ENCODE measurements around the gene HOXB5.

Gene HOXB5

DNA sequence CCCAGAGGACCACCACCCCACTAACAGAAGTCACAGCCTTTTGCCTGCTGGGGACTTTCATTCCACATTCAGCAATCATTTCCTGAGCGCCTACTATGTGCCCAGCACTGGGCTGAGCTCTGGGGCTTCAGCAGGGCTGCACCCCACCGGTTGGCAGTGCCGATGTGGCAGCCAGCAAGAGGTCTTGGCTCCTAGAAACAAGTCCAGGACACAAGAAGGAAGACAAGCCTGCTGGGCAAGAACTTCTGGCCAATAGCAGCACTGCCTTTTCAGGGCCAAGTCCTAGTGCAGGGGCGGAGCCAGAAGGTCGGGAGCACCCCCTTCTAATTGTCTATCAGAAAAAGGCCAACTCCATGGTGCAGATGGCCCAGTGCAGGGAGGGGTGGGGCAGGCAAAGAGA lies 45.6 kb upstream of the HOXB5 start:
- TF ChIP-seq, protein P1, sequence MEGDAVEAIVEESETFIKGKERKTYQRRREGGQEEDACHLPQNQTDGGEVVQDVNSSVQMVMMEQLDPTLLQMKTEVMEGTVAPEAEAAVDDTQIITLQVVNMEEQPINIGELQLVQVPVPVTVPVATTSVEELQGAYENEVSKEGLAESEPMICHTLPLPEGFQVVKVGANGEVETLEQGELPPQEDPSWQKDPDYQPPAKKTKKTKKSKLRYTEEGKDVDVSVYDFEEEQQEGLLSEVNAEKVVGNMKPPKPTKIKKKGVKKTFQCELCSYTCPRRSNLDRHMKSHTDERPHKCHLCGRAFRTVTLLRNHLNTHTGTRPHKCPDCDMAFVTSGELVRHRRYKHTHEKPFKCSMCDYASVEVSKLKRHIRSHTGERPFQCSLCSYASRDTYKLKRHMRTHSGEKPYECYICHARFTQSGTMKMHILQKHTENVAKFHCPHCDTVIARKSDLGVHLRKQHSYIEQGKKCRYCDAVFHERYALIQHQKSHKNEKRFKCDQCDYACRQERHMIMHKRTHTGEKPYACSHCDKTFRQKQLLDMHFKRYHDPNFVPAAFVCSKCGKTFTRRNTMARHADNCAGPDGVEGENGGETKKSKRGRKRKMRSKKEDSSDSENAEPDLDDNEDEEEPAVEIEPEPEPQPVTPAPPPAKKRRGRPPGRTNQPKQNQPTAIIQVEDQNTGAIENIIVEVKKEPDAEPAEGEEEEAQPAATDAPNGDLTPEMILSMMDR (conservative IDR thresholded peaks at IDR 0.05) = no peak
- H3K27ac ChIP-seq = no peak overlapping the region

DNA sequence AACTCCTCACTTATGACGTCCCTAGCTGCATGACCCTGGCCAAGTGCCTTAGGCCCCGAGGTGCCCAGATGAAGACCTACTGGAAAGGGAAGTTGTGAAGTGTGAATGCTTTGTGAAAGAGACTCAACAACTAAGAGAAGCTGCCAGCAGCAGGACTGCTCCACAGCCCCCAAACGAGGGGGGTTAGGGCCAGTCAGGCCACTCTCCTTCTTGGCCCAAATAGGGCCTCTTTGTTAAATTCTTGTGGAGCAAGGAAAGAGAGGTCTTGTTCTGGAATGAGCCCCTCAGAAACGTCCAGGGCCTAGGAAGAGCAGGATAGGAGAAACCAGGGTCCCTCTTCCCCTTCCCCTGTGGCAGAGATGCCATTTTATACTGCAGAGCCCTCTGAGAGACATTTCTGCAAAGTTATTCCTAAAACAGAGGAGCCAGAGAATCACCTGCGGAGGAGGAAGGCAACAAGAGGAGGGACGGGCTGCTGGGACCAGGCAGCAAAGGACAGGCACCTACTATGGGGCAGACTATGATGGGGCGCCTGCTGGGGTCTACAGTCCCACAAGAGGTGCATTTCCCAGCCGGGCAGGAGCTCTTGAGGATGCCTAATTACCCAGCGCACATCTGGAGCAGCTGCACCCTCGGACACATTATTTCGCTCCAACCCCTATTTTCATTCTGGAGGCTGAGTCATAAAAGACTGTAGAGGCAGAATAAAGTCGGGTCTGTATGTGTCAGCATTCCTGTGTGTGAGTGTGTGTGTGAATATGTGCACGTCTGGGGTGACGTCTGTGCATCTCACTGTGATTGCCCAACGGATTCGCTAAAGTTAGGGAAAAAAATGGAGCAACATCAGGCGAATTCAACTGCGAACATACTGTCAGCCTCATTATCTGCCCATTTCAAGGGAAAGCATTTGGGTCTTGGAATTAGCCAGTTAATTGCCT lies 44.0 kb upstream of the HOXB5 start:
- H3K27ac ChIP-seq = no peak overlapping the region
- TF ChIP-seq, protein P1 (conservative IDR thresholded peaks at IDR 0.05) = no peak

GRCh38 chr17:48636177-48637018 lies 42.8 kb upstream of the HOXB5 start:
- TF ChIP-seq, protein P1 (conservative IDR thresholded peaks at IDR 0.05) = peak; percentile 95
- H3K27ac ChIP-seq = 0 out of 2 replicates have a peak overlapping the region, but pooled peaks have one; percentile 10

- TF ChIP-seq, protein P1 (conservative IDR thresholded peaks at IDR 0.05) = no peak
- no peak overlapping the region for H3K27ac ChIP-seq
These were observed 41.1 kb upstream of the HOXB5 start for GRCh38 chr17:48634493-48635208.

DNA sequence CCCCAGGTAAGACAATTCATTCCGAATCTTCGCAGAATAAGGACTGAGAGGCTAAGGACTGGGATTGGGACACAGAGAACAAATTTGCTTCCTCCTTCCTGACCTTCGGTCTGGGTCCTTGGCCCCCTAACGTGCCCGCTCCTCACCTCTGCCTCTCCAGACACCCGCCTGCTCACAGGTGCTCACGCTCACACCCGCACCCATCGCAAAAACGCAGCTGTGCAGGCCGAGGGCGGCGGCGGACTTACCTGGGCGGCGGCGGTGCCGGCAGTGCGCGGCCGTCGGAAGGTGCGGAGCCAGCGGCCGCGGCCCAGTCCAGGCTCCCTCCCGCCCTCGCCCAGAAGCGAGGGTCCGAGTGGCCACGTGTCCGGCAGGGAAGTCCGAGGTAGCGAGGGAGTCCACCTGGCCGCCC lies 39.7 kb upstream of the HOXB5 start:
- TF ChIP-seq, protein P1 (conservative IDR thresholded peaks at IDR 0.05) = no peak
- no peak overlapping the region for H3K27ac ChIP-seq

DNA sequence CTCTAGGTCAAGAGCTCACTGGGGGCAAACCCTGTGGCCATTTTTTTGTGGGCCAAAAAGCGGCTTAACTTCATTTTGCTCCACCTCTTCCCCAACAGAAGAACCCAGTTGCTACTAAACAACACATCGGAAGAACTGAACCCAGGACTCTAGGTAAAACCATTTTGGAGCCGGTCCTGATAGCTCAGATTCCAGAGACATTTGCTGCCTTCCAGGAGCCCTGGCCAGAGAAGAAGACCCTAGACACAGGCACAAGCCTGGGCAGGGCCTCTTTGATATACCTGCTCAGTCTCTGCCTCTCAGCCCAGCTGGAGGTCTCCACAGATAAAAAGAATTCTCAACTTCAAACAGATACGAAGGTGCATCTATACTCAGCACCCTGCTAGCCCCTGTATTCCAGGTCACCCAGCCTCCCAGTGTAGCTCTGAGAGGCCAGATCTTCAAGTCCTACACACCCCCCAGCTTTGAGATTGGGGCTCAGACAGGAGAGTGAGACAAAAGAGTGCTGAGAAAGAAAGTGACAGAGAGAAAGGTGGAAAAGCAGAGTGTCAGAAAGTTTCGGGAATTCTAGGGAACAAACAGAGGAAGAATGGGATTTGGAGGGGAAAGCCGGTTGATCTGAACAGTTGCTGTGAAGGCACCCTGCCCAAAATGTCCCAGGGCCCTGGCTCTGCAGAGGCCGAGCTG lies 39.1 kb upstream of the HOXB5 start:
- no peak overlapping the region for H3K27ac ChIP-seq
- TF ChIP-seq, protein P1 (conservative IDR thresholded peaks at IDR 0.05) = no peak

All from VCaP (cell line).